Measurements from ENCODE around the gene NFIA. TPM values are rescaled to one million over a fixed set of nuclear protein-coding genes. Genes with fewer than 3 reads are reported as not detected.
A peak's percentile ranks its signal among the peaks of the same experiment; 100 is the strongest.

Gene NFIA
- total RNA-seq, 1 donor from 2014 or later = 163 TPM

DNA sequence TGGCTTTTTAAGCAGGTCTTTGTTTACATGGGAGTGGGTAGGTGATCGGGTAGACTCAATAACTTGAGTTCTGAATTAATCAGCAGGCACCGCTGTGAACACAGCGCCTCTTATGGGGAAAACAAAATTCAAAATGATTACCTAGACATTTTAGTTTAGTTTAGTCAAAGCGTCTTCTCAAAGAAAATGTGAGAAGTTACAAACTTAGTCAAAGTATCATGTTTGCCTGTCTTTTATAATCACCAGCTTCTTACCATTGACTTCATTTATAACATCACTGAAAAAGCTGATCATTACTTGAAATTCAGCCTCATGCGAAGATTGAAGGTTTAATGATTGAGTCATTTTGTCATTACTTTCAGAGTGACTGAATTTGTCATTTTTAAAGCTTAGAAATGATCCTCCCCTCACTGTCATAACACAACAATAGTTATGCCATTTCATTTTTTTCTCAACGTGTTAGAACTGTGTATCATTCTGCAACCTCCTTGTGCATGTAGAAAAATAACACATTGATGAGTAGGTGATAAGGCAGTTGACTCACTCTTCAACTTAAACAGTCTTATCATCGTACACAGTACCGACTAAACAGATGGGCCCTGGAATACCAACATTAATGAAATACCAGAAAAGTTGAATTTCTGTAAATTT is 188.5 kb downstream of the NFIA start:
- H3K4me3 Mint-ChIP-seq = no peak overlapping the region
- H3K9me3 Mint-ChIP-seq = no peaks in the 10 kb centered on the region
- no peak for DNase-seq (ENCODE audit: low spot score in 2 of 2, unreplicated experiment in 2 of 2)
- H3K4me1 Mint-ChIP-seq = peaks cover 65% of the 10 kb centered on the region
- no peaks in the 10 kb centered on the region for H3K27me3 Mint-ChIP-seq (ENCODE audit: low read depth)
- H3K27ac Mint-ChIP-seq = peak overlapping the region; percentile 8
- TF ChIP-seq, protein P1, sequence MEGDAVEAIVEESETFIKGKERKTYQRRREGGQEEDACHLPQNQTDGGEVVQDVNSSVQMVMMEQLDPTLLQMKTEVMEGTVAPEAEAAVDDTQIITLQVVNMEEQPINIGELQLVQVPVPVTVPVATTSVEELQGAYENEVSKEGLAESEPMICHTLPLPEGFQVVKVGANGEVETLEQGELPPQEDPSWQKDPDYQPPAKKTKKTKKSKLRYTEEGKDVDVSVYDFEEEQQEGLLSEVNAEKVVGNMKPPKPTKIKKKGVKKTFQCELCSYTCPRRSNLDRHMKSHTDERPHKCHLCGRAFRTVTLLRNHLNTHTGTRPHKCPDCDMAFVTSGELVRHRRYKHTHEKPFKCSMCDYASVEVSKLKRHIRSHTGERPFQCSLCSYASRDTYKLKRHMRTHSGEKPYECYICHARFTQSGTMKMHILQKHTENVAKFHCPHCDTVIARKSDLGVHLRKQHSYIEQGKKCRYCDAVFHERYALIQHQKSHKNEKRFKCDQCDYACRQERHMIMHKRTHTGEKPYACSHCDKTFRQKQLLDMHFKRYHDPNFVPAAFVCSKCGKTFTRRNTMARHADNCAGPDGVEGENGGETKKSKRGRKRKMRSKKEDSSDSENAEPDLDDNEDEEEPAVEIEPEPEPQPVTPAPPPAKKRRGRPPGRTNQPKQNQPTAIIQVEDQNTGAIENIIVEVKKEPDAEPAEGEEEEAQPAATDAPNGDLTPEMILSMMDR (IDR thresholded peaks at IDR 0.05; ENCODE audit: unreplicated experiment) = no peak
- H3K36me3 Mint-ChIP-seq = no peaks in the 10 kb centered on the region

DNA sequence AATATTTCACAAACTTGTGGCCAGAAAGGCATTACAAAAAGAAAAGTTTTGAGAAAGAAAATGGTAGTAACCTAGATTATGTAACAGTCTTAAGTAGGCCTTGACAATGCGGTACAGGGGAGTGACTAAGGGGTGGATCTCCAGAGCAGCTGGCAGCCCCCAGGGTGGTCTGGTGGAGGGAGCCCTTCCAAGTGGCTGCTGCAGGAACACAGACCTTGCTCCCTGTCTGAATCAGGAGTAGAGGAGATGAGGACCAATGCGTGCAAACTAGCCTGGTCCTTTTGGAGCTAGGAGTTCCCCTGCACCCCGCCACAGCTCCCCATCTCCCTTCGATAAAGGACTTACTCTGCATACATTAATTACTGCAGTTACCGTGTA is 189.0 kb downstream of the NFIA start:
- no peaks in the 10 kb centered on the region for H3K9me3 Mint-ChIP-seq
- H3K4me3 Mint-ChIP-seq = no peak overlapping the region
- TF ChIP-seq, protein P1 (IDR thresholded peaks at IDR 0.05; ENCODE audit: unreplicated experiment) = no peak
- no peaks in the 10 kb centered on the region for H3K36me3 Mint-ChIP-seq
- DNase-seq (ENCODE audit: low spot score in 2 of 2, unreplicated experiment in 2 of 2) = no peak
- H3K4me1 Mint-ChIP-seq = peaks cover 65% of the 10 kb centered on the region
- H3K27ac Mint-ChIP-seq = peak overlapping the region; percentile 8
- H3K27me3 Mint-ChIP-seq (ENCODE audit: low read depth) = no peaks in the 10 kb centered on the region

DNA sequence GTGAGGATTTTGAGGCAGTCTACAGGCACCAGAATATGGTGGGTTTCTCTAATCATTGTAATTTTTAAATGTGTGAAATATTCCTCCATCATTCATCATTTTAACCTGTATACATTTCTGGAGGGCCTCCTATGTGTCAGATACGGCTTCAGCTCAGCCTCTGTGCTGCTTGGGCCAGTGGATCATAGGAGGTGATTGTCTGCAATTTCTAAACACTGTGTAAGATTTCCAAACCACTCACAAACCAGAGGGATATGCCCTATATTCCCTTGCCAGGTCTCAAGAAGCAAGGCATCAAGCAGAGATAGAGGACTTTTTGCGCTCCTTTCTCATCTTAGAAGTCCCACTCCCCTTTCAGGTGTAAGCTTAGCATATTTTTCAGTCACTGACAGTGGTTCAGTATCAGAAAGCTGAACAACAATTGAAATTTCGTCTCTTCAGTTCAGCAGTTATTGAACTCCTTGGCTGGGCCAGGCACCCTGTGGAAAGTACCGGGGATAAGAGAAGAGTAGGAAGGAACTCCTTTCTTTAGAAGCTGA is 190.9 kb downstream of the NFIA start:
- Mint-ChIP-seq H3K36me3 (peaks cover 1% of the 10 kb centered on the region), H3K27me3 (ENCODE audit: low read depth) (no peaks in the 10 kb centered on the region), H3K4me1 (peaks cover 66% of the 10 kb centered on the region)

DNA sequence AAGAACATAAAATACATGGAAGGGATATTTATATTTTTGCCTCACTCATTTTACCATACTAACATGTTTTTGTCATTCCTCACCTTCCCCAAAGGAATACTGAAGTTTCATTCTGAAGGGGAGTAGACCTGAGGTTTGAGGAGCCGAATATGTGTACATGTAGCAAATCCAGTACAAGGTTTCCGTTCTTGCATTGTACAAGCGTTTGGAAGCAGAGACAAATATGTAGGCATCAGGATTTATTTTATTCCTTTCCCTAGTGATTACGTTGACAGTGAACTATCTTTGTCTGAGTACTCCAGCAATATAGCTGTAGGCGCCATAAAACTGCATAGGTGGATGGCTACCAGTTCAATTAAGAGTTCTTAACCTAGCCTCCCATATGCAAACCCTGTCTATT is 191.5 kb downstream of the NFIA start:
- no peak for DNase-seq (ENCODE audit: low spot score in 2 of 2, unreplicated experiment in 2 of 2)
- Mint-ChIP-seq H3K27ac (no peak overlapping the region), H3K4me3 (no peak overlapping the region), H3K9me3 (no peaks in the 10 kb centered on the region), H3K4me1 (peaks cover 62% of the 10 kb centered on the region), H3K27me3 (ENCODE audit: low read depth) (no peaks in the 10 kb centered on the region), H3K36me3 (peaks cover 3% of the 10 kb centered on the region)
- TF ChIP-seq, protein P1 (IDR thresholded peaks at IDR 0.05; ENCODE audit: unreplicated experiment) = no peak

More for the DNA sequence above, 190.9 kb downstream of the NFIA start:
- peak overlapping the region; percentile 67 for H3K27ac Mint-ChIP-seq
- H3K4me3 Mint-ChIP-seq = no peak overlapping the region
- no peaks in the 10 kb centered on the region for H3K9me3 Mint-ChIP-seq
- DNase-seq (ENCODE audit: low spot score in 2 of 2, unreplicated experiment in 2 of 2) = no peak
- TF ChIP-seq, protein P1 (IDR thresholded peaks at IDR 0.05; ENCODE audit: unreplicated experiment) = no peak

DNA sequence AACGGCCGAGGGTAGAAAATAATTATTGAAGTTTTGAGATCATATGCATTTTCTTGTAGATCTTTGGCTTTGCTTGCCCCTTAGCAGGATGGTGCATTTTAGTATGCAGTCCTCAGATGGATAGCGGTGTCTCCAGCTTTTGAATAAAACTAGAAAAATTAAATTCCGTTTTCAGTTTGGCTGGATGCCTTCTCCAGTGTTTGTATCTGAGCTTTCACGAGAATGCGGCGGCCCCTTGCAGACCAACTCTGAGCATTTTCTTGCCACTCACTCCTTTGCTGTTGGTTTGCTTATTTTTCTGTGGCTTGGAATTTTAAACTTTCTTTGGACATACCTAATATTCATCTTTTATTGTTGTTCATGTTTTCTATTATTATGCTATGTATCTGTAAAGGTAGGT is 192.6 kb downstream of the NFIA start:
- H3K9me3 Mint-ChIP-seq = no peaks in the 10 kb centered on the region
- no peak for DNase-seq (ENCODE audit: low spot score in 2 of 2, unreplicated experiment in 2 of 2)

More for the DNA sequence above, 192.6 kb downstream of the NFIA start:
- Mint-ChIP-seq H3K36me3 (peaks cover 3% of the 10 kb centered on the region), H3K4me1 (peaks cover 63% of the 10 kb centered on the region), H3K4me3 (no peak overlapping the region), H3K27me3 (ENCODE audit: low read depth) (no peaks in the 10 kb centered on the region), H3K27ac (no peak overlapping the region)
- TF ChIP-seq, protein P1 (IDR thresholded peaks at IDR 0.05; ENCODE audit: unreplicated experiment) = no peak
